ENCODE measurements around the gene VAX1.
"Not testable (repeated sequence)": the region's sequence is repeated elsewhere in the genome, so short reads cannot be mapped to it uniquely, and the experiment has no call there.

VAX1 gene

GRCh38 chr10:117132751-117133231, 5.3 kb downstream of the VAX1 start:
- H3K27ac Mint-ChIP-seq: no peak overlapping the region
- H3K36me3 Mint-ChIP-seq: no peaks in the 10 kb centered on the region
- H3K4me1 Mint-ChIP-seq (ENCODE audit: low read depth): peaks cover 43% of the 10 kb centered on the region
- H3K27me3 Mint-ChIP-seq: peaks cover 51% of the 10 kb centered on the region
- H3K9me3 Mint-ChIP-seq (ENCODE audit: low read depth): no peaks in the 10 kb centered on the region
- H3K4me3 Mint-ChIP-seq: peak overlapping the region; percentile 47

DNA sequence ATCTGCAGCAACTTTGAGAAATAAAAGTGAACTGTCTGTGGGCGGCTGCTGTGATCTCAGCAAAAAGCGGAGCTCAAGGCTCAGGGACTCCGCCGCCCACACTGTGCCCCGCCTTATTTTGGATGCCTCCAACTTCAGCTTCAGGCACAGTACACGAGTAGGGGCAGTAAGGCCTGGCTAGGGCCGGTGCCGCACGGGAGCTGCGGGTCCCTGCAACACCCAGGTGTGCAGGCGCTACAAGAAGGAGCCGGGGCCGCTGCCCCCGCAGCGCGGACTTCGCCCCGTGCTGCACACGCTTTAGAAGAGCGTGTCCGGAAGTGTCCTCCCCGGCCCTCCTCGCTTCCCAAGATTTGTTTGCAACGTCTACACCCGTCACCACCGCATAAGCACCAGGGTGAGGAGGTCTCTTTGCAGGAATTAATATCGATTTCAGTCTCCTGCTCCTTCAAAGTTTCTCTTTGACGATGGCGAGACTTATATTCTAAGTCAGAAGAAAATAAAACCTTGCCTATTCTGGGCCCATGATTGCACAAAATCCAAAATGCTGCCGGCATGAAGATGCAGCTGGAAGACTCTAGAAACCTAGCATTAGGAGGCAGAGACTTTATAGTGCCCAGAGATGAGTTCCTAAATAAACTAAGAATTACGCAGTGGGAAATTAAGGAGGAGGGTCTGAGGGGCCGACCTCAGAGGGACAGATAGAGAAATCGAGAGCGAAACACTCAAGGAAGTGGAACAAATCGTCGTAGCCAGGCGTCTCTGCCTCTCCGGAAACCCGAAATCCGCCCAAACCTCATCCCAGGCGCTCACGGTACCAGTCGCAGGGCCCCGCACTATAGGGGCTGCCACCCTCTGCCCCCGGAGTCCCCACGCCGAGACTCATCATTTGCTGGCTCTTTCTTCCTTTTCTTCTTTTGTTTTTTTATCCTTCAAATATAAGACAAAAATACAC, 6.4 kb downstream of the VAX1 start:
- H3K27ac Mint-ChIP-seq: no peak overlapping the region
- H3K9me3 Mint-ChIP-seq (ENCODE audit: low read depth): no peaks in the 10 kb centered on the region
- no peaks in the 10 kb centered on the region for H3K36me3 Mint-ChIP-seq
- H3K4me3 Mint-ChIP-seq: peak overlapping the region; percentile 75
- H3K27me3 Mint-ChIP-seq: peaks cover 59% of the 10 kb centered on the region
- H3K4me1 Mint-ChIP-seq (ENCODE audit: low read depth): peaks cover 41% of the 10 kb centered on the region

- H3K4me3 Mint-ChIP-seq: peak overlapping the region; percentile 75
- no peak overlapping the region for H3K27ac Mint-ChIP-seq
- H3K27me3 Mint-ChIP-seq: peaks cover 56% of the 10 kb centered on the region
- H3K36me3 Mint-ChIP-seq: no peaks in the 10 kb centered on the region
- H3K9me3 Mint-ChIP-seq (ENCODE audit: low read depth): no peaks in the 10 kb centered on the region
- H3K4me1 Mint-ChIP-seq (ENCODE audit: low read depth): peaks cover 35% of the 10 kb centered on the region
Measured at GRCh38 chr10:117130862-117131375, 7.2 kb downstream of the VAX1 start.

GRCh38 chr10:117130346-117130745, 7.7 kb downstream of the VAX1 start:
- Mint-ChIP-seq H3K36me3 (no peaks in the 10 kb centered on the region), H3K27ac (no peak overlapping the region), H3K4me1 (ENCODE audit: low read depth) (peaks cover 33% of the 10 kb centered on the region), H3K9me3 (ENCODE audit: low read depth) (no peaks in the 10 kb centered on the region), H3K27me3 (peaks cover 55% of the 10 kb centered on the region), H3K4me3 (no peak overlapping the region)

DNA sequence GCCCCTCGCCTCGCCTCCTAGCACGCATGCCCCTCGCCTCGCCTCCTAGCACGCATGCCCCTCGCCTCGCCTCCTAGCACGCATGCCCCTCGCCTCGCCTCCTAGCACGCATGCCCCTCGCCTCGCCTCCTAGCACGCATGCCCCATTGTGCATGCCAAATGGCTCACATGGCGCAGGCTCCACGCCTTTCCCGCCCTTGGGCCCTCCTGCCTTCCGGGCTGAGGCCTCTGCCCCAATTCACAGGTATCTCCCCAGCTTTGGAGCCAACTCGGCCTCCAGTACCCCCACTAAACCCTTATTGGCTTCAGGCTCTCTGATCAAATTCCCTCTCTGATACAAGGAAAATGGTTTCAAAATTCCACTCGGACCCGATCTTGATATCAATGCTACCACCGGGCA, 11.4 kb downstream of the VAX1 start:
- peaks cover 41% of the 10 kb centered on the region for H3K27me3 Mint-ChIP-seq
- not testable (repeated sequence) for H3K36me3 Mint-ChIP-seq; H3K9me3 Mint-ChIP-seq (ENCODE audit: low read depth); H3K4me1 Mint-ChIP-seq (ENCODE audit: low read depth); H3K4me3 Mint-ChIP-seq; H3K27ac Mint-ChIP-seq

GRCh38 chr10:117126034-117126433, 12.0 kb downstream of the VAX1 start:
- Mint-ChIP-seq H3K27ac (no peak overlapping the region), H3K27me3 (peaks cover 38% of the 10 kb centered on the region), H3K4me1 (ENCODE audit: low read depth) (peaks cover 5% of the 10 kb centered on the region), H3K9me3 (ENCODE audit: low read depth) (no peaks in the 10 kb centered on the region), H3K36me3 (no peaks in the 10 kb centered on the region), H3K4me3 (no peak overlapping the region)

GRCh38 chr10:117112220-117112619, 25.9 kb downstream of the VAX1 start:
- no peak overlapping the region for H3K27ac Mint-ChIP-seq
- H3K36me3 Mint-ChIP-seq: no peaks in the 10 kb centered on the region
- peaks cover 20% of the 10 kb centered on the region for H3K27me3 Mint-ChIP-seq
- H3K9me3 Mint-ChIP-seq (ENCODE audit: low read depth): no peaks in the 10 kb centered on the region
- H3K4me3 Mint-ChIP-seq: no peak overlapping the region
- no peaks in the 10 kb centered on the region for H3K4me1 Mint-ChIP-seq (ENCODE audit: low read depth)

- Mint-ChIP-seq H3K27ac (no peak overlapping the region), H3K27me3 (peaks cover 16% of the 10 kb centered on the region), H3K9me3 (ENCODE audit: low read depth) (no peaks in the 10 kb centered on the region), H3K36me3 (no peaks in the 10 kb centered on the region), H3K4me3 (no peak overlapping the region), H3K4me1 (ENCODE audit: low read depth) (no peaks in the 10 kb centered on the region)
Measured at GRCh38 chr10:117107238-117107637, 30.8 kb downstream of the VAX1 start.

DNA sequence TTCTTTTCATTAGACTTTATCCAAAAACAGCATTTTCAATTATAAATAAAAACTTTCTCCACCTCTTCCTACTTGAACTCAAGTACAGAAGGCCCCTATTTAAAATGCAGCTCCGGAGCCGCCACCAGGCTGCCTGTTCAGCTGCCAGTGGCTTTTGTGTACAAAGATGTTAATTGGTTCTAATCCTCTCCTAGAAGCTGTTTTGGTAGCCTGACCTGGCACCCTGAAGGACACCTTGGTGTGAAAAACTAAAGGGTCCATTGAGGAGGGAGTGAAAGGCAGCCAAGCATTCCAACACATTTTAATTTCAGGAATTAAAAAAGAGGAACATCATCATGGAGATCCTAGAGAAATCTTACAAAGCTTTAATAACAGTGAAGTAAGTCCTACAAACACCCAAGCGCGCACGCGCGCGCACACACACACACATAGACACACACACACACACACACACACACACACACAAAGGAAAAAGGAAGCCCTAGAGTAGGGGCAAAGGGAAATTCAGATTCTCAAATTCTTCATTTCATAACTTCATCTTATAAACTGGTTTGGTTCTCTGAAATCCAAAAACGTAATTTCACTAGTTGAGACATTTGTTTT, 41.4 kb downstream of the VAX1 start:
- peaks cover 6% of the 10 kb centered on the region for H3K27me3 Mint-ChIP-seq
- H3K4me3 Mint-ChIP-seq: no peak overlapping the region
- H3K27ac Mint-ChIP-seq: no peak overlapping the region
- H3K36me3 Mint-ChIP-seq: no peaks in the 10 kb centered on the region
- no peaks in the 10 kb centered on the region for H3K9me3 Mint-ChIP-seq (ENCODE audit: low read depth)
- no peaks in the 10 kb centered on the region for H3K4me1 Mint-ChIP-seq (ENCODE audit: low read depth)

- Mint-ChIP-seq H3K4me1 (ENCODE audit: low read depth) (no peaks in the 10 kb centered on the region), H3K36me3 (no peaks in the 10 kb centered on the region), H3K27me3 (peaks cover 8% of the 10 kb centered on the region), H3K9me3 (ENCODE audit: low read depth) (no peaks in the 10 kb centered on the region), H3K4me3 (no peak overlapping the region), H3K27ac (no peak overlapping the region)
Measured at GRCh38 chr10:117094856-117095255, 43.2 kb downstream of the VAX1 start.

DNA sequence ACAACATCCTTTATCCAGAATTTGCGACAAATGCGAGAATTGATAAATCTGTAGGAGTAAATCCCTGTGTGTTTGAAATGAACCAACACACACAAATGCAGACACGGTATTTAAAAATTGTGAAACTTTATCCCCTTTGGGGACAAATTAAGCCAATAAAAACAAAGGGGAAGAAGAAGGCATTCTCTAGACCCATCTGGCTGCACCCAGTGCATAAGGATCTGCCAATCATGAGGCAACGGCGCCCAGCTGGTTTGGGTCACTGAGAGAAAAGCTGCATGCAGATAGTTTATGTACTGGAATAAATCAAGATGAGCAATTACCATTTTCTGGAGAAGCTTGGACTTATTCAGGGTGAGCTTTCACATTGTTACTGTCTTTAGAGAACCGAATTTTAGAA, 45.7 kb downstream of the VAX1 start:
- H3K27me3 Mint-ChIP-seq: peaks cover 14% of the 10 kb centered on the region
- H3K4me3 Mint-ChIP-seq: no peak overlapping the region
- H3K36me3 Mint-ChIP-seq: no peaks in the 10 kb centered on the region
- H3K27ac Mint-ChIP-seq: no peak overlapping the region
- H3K4me1 Mint-ChIP-seq (ENCODE audit: low read depth): no peaks in the 10 kb centered on the region
- no peaks in the 10 kb centered on the region for H3K9me3 Mint-ChIP-seq (ENCODE audit: low read depth)

DNA sequence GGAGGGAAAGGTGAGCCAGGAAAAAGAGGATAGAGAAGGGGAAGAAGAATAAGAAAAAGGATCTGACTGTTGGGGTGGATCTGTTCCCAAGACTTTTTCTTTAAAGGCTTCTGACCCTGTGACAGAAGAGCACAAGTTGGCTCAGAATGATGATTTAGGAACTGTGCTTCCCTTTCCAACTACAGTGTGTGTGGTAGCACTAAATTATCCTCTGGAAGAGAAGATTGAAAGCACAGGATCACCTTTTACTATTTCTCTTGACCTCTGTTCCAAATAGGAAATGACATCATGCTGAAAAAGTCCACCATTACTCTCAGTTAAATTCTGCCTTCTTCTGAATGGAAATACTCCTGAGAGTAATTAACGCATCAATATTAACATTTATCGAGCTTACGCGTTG, 47.2 kb downstream of the VAX1 start:
- Mint-ChIP-seq H3K4me3 (no peak overlapping the region), H3K4me1 (ENCODE audit: low read depth) (no peaks in the 10 kb centered on the region), H3K27me3 (peaks cover 22% of the 10 kb centered on the region), H3K27ac (no peak overlapping the region), H3K9me3 (ENCODE audit: low read depth) (no peaks in the 10 kb centered on the region), H3K36me3 (no peaks in the 10 kb centered on the region)

DNA sequence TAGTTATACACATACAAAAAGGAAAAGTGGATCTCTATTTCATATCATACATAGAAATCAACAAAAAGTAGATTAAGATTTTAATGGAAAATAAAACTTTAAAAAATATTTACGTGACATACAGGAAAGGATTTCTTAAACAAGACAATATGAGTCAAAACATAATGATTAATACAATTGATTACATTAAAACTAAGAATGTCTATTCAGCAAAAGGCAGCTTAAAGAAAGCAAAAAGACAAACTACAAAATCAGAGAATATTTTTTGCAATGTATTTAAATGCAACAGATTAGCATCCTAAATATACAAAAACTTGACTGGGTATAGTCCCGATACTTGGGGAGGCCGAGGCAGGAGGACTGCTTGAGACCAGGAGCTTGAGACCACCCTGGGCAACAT, 50.5 kb downstream of the VAX1 start:
- Mint-ChIP-seq H3K27me3 (peaks cover 24% of the 10 kb centered on the region), H3K4me3 (no peak overlapping the region), H3K36me3 (no peaks in the 10 kb centered on the region), H3K4me1 (ENCODE audit: low read depth) (no peaks in the 10 kb centered on the region), H3K27ac (no peak overlapping the region), H3K9me3 (ENCODE audit: low read depth) (peaks cover 5% of the 10 kb centered on the region)

DNA sequence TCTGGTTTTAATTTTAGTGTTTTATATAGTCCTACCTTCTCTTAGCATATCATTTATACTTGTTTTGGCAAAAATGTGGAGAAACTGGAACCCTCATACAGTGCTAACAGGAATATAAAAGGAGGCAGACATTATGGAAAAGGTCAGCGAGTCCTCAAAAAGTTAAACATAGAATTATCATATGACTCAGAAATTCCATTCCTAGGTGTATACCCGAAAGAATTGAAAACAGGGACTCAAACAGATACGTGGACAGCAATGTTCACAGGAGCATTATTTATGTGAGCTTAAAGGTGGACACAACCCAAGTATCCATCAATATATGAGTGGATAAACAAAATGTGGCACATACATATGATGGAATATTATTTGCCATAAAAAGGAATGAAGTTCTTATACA, 51.5 kb downstream of the VAX1 start:
- Mint-ChIP-seq H3K27ac (no peak overlapping the region), H3K27me3 (peaks cover 21% of the 10 kb centered on the region), H3K9me3 (ENCODE audit: low read depth) (peaks cover 5% of the 10 kb centered on the region), H3K4me1 (ENCODE audit: low read depth) (no peaks in the 10 kb centered on the region), H3K36me3 (no peaks in the 10 kb centered on the region), H3K4me3 (no peak overlapping the region)

DNA sequence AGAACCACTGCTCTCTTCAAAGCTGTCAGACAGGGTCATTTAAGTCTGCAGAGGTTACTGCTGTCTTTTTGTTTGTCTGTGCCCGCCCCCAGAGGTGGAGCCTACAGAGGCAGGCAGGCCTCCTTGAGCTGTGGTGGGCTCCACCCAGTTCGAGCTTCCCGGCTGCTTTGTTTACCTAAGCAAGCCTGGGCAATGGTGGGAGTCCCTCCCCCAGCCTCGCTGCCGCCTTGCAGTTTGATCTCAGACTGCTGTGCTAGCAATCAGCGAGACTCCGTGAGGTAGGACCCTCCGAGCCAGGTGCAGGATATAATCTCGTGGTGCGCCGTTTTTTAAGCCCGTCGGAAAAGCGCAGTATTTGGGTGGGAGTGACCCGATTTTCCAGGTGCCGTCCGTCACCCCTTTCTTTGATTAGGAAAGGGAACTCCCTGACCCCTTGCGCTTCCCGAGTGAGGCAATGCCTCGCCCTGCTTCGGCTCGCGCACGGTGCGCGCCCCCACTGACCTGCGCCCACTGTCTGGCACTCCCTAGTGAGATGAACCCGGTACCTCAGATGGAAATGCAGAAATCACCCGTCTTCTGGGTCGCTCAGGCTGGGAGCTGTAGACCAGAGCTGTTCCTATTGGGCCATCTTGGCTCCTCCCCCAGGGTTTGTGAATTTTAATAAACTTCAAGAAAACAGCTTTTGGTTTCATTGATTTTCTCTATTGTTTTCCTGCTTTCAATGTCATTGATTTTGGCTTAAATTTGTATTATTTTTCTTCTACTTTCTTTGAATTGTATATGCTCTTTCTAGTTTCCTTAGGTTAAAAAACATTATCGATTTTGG, 53.4 kb downstream of the VAX1 start:
- H3K36me3 Mint-ChIP-seq; H3K4me1 Mint-ChIP-seq (ENCODE audit: low read depth); H3K4me3 Mint-ChIP-seq; H3K9me3 Mint-ChIP-seq (ENCODE audit: low read depth); H3K27ac Mint-ChIP-seq: not testable (repeated sequence)
- H3K27me3 Mint-ChIP-seq: peaks cover 19% of the 10 kb centered on the region

Data from activated naive CD8-positive, alpha-beta T cell (primary cell).